Bronchial epithelial cell (primary cell): ENCODE results near the gene IFT27. TPM values are rescaled to one million over a fixed set of nuclear protein-coding genes. Genes with fewer than 3 reads are reported as not detected.

Source experiments
- DNase-seq: peaks from one replicate; pipeline ENCODE4 v3.0.0-alpha.2; 2010; ENCODE audit warnings: low read depth
- FAIRE-seq: peaks from 2 replicates; lab custom pipeline; 2011; peaks lifted over from hg19 to GRCh38; lab: Jason Lieb, UNC
- H3K27me3 ChIP-seq: 2 replicates; pipeline ENCODE4 v1.5.1; 2011; ENCODE audit warnings: low read length; ENCODE audit not compliant: control insufficient read depth, insufficient read depth
- H3K36me3 ChIP-seq: 2 replicates; pipeline ENCODE4 v1.5.1; 2011; ENCODE audit warnings: low read length; ENCODE audit not compliant: control insufficient read depth, insufficient read depth
- H3K4me3 ChIP-seq: 2 replicates; pipeline ENCODE4 v1.5.1; 2011; ENCODE audit warnings: mild to moderate bottlenecking, low read depth, low read length, control low read depth
- CTCF ChIP-seq: IDR thresholded peaks from 2 replicates; pipeline ENCODE4 v1.5.1; 2011; ENCODE audit warnings: mild to moderate bottlenecking, moderate library complexity, low read length, control low read depth, inconsistent platforms; ENCODE audit not compliant: insufficient read depth, severe bottlenecking
- total RNA-seq: library from RNA; depleted of rRNA; stranded (reverse); fragments of >200 nt; gene quantifications from 2 replicates; pipeline ENCODE4 v1.2.1, GENCODE V29; 2014

Gene IFT27
- total RNA-seq, 1 donor from 2014 or later, result 10.8 TPM

GRCh38 chr22:36759481-36760159, 16.3 kb downstream of the IFT27 start:
- no peak for TF ChIP-seq CTCF
- peak; percentile 7 for FAIRE-seq
- Histone ChIP-seq H3K36me3 (no peaks in the 10 kb centered on the region), H3K4me3 (no peak overlapping the region), H3K27me3 (no peaks in the 10 kb centered on the region)
- no peak for DNase-seq

GRCh38 chr22:36758792-36759271, 17.1 kb downstream of the IFT27 start:
- DNase-seq, result no peak
- no peak for TF ChIP-seq CTCF

GRCh38 chr22:36757668-36758211, 18.2 kb downstream of the IFT27 start:
- H3K27me3 ChIP-seq, result peaks cover 2% of the 10 kb centered on the region
- H3K4me3 ChIP-seq, result no peak overlapping the region
- peak; percentile 95 for TF ChIP-seq CTCF
- no peaks in the 10 kb centered on the region for H3K36me3 ChIP-seq
- peak; percentile 55 for DNase-seq
- no peak for FAIRE-seq

More at GRCh38 chr22:36758792-36759271, 17.1 kb downstream of the IFT27 start:
- no peak for FAIRE-seq
- Histone ChIP-seq H3K4me3 (no peak overlapping the region), H3K36me3 (no peaks in the 10 kb centered on the region), H3K27me3 (peaks cover 2% of the 10 kb centered on the region)

- H3K27me3 ChIP-seq, result peaks cover 2% of the 10 kb centered on the region
- FAIRE-seq (no peak), DNase-seq (no peak)
- no peaks in the 10 kb centered on the region for H3K36me3 ChIP-seq
- TF ChIP-seq CTCF, result no peak
- no peak overlapping the region for H3K4me3 ChIP-seq
These were observed 18.9 kb downstream of the IFT27 start for GRCh38 chr22:36756746-36757655.

- H3K27me3 ChIP-seq, result peaks cover 2% of the 10 kb centered on the region
- no peak overlapping the region for H3K4me3 ChIP-seq
- H3K36me3 ChIP-seq, result no peaks in the 10 kb centered on the region
- FAIRE-seq, result no peak
- DNase-seq, result no peak
- no peak for TF ChIP-seq CTCF
These were observed 19.9 kb downstream of the IFT27 start for GRCh38 chr22:36756031-36756430.
